ELR (cell line): ENCODE results near the gene DAD1.
"Not testable (repeated sequence)": the region's sequence is repeated elsewhere in the genome, so short reads cannot be mapped to it uniquely, and the experiment has no call there.

Experiments used
- DNase-seq: peaks from one replicate; pipeline ENCODE4 v3.0.0-alpha.2; 2015; ENCODE audit warnings: low read depth

DAD1 gene

GRCh38 chr14:22552001-22552826, 36.8 kb downstream of the DAD1 start:
- DNase-seq, result no peak

- no peak for DNase-seq
Measured at GRCh38 chr14:22551605-22551997, 37.4 kb downstream of the DAD1 start.

- peak; percentile 70 for DNase-seq
Measured at GRCh38 chr14:22549981-22550673, 38.9 kb downstream of the DAD1 start.

- DNase-seq, result no peak
Measured at GRCh38 chr14:22549324-22549962, 39.6 kb downstream of the DAD1 start.

GRCh38 chr14:22547948-22548750, 40.9 kb downstream of the DAD1 start:
- no peak for DNase-seq

GRCh38 chr14:22547313-22547947, 41.6 kb downstream of the DAD1 start:
- DNase-seq, result peak; percentile 24

- DNase-seq, result no peak
Measured at GRCh38 chr14:22546722-22547071, 42.3 kb downstream of the DAD1 start.

- peak; percentile 84 for DNase-seq
Measured at GRCh38 chr14:22545842-22546721, 42.9 kb downstream of the DAD1 start.

- DNase-seq, result no peak
Measured at GRCh38 chr14:22544881-22545420, 44.1 kb downstream of the DAD1 start.

- DNase-seq, result no peak
Measured at GRCh38 chr14:22544406-22544805, 44.6 kb downstream of the DAD1 start.

GRCh38 chr14:22543570-22544357, 45.3 kb downstream of the DAD1 start:
- not testable (repeated sequence) for DNase-seq

- no peak for DNase-seq
Measured at GRCh38 chr14:22542360-22542759, 46.7 kb downstream of the DAD1 start.

- DNase-seq, result no peak
Measured at GRCh38 chr14:22541721-22542120, 47.3 kb downstream of the DAD1 start.

- DNase-seq, result no peak
Measured at GRCh38 chr14:22540811-22541360, 48.1 kb downstream of the DAD1 start.

- no peak for DNase-seq
Measured at GRCh38 chr14:22540293-22540692, 48.7 kb downstream of the DAD1 start.

- DNase-seq, result no peak
Measured at GRCh38 chr14:22539831-22540230, 49.2 kb downstream of the DAD1 start.

- DNase-seq, result no peak
Measured at GRCh38 chr14:22538671-22539228, 50.3 kb downstream of the DAD1 start.

- DNase-seq, result no peak
Measured at GRCh38 chr14:22537436-22538310, 51.4 kb downstream of the DAD1 start.
